GM20000 (cell line): Measurements from ENCODE around the gene EXOC6B.

ENCODE experiments used
- DNase-seq: peaks from one replicate; pipeline ENCODE4 v3.0.0; 2012; ENCODE audit warnings: low spot score
- TF ChIP-seq, protein P1 (sequence below): IDR thresholded peaks from 2 replicates; pipeline ENCODE4 v1.5.1; 2012; ENCODE audit warnings: mild to moderate bottlenecking, control low read depth; ENCODE audit errors: extremely low read depth, missing control alignments

EXOC6B gene

DNA sequence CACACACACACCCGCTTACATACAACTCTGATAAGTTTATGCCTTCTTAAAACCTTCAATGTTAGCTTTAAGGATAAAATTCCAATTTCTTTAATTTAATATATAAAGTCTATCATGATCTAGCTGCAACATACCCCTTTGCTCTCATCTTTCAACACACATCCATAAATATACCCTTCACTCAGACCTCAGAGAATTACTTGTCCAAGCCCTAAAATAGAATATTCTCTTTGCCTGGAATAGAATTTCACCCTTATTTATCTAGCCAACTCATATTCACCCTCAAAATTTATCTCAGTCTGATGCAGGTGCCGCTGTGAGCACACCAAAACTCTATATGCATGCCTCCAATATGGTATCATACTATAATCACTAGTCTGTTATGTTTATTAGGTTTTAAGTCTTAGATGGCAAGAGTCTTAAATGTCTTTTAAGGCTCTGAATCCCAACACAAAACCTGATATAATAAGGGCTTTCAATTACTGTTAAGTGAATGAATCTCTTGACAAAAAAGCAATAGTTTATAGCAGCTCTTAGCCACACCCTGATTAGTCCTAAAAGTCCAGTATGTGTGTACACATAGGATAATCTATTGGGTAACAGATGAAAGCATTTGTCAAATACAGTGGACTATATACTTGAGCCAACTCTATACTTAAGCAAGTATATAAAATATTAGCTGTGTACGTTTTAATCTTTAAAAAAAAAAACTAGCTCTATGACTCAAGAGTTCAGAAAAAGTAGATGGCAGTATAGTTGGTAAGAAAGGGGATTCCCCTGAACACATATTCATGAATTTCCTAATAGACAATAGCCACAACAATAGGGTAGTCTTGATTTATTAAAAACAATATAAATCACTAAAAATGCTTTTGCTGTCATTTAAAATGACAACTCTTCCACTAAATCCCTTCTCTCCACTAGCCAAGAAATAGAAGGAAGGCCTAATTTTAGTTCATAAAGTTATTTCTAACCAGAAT is 144.5 kb downstream of the EXOC6B start:
- TF ChIP-seq, protein P1, sequence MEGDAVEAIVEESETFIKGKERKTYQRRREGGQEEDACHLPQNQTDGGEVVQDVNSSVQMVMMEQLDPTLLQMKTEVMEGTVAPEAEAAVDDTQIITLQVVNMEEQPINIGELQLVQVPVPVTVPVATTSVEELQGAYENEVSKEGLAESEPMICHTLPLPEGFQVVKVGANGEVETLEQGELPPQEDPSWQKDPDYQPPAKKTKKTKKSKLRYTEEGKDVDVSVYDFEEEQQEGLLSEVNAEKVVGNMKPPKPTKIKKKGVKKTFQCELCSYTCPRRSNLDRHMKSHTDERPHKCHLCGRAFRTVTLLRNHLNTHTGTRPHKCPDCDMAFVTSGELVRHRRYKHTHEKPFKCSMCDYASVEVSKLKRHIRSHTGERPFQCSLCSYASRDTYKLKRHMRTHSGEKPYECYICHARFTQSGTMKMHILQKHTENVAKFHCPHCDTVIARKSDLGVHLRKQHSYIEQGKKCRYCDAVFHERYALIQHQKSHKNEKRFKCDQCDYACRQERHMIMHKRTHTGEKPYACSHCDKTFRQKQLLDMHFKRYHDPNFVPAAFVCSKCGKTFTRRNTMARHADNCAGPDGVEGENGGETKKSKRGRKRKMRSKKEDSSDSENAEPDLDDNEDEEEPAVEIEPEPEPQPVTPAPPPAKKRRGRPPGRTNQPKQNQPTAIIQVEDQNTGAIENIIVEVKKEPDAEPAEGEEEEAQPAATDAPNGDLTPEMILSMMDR: no peak
- DNase-seq: no peak

DNA sequence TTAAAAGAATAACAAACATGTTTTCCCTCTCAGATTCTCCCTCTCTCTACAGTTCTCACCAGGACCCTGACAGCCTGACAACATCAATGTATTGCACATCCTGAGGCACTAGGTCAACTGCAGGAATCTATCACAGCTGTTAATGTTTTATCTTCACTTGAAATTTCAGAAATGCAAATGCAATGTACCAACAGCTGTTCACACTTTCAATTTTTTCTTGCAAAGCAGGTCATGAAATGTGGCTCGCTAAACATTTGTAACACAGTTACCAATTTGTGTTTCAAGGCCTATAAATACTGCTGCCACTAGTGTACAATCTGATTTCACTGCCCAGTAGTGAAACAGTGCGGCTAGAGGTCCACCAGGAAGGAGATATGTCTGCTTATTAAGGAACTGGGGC is 147.8 kb downstream of the EXOC6B start:
- DNase-seq: no peak
- TF ChIP-seq, protein P1: no peak

DNA sequence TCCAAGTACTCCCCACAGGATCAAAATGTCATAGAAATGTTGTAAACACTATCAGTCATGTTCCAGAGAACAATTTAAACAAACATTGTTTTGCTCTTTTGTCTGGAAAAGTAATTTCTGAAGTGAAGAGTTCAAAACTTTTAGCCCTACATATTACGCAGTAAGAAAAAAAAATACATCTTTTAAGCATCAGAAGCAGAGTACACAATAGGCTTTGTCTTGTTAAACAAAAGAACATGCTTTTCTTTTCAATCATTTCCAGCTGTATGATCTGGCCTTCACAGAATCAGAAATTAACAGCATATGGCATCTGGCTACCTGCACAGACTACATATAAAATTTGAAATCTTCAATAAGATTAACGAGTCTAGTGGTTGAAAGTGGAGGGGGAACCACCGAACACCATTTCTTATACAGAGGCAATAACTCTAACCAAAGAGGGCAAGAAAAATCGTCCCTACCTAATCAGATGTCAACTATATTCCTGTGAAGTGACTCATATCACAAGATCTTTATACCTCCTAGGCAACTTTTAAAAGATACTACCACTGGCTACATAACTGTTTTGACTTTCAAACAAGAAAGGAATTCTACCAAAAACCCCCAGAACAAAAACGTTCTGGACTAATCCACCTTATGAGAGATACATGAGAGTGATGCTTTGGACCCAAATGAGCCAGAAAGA is 149.3 kb downstream of the EXOC6B start:
- TF ChIP-seq, protein P1: no peak
- no peak for DNase-seq

DNA sequence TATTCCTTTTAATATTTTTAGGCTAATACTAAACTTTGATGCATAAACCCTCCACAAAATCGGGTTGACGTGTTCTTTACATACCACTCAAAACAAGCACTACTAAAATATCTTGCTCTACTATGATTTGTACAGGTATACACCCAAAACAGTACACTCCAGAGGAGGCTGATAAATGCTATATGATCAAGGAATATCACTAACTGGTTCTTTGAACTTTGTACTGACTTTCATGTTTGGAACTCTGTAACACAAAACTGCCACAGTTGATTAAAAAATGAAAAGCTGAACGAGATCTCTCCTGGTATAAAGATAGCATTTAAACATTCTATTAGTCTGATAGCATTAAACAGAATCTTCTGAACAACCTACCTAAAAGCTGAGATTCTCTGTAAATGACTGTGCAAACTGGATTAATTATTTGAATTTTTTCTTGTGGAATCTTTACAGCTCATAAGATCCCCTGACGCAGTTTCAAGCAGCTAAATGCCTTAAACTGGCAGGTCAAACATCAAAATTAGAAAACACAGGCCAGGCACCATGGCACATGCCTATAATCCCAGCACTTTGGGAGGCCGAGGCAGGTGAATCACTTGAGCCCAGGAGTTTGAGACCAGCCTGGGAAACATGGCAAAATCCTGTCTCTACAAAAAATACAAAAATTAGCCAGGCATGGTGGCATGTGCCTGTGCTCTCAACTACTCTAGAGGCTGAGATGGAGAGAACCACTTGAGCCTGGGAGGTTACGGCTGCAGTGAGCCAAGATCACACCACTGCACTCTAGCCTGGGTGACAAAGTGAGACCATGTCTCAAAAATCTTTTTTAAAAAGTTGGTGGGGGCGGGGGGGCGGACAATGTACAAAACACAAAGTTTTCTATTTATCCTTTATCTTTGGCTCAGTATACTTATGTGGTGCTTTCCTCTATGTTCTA is 150.6 kb downstream of the EXOC6B start:
- TF ChIP-seq, protein P1: no peak
- no peak for DNase-seq

DNA sequence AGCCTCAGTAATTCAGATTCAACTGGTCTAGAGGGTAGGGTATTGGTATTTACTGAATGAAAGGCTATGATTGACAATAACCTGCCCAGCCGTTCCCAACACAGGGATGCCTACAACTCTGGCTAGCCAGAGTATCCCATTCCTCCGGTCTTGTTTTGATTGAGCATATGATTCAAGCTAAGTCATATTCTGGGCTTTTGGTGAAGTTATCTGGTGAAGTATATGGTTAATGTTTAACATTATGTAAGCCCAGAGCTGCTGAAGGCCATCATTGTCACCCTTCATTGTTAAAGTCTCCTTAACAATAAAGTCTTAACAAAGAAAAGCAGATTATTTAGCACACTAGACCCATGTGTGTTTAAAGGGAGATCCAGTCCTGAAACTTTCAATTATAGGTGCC is 152.6 kb downstream of the EXOC6B start:
- TF ChIP-seq, protein P1: no peak
- no peak for DNase-seq

DNA sequence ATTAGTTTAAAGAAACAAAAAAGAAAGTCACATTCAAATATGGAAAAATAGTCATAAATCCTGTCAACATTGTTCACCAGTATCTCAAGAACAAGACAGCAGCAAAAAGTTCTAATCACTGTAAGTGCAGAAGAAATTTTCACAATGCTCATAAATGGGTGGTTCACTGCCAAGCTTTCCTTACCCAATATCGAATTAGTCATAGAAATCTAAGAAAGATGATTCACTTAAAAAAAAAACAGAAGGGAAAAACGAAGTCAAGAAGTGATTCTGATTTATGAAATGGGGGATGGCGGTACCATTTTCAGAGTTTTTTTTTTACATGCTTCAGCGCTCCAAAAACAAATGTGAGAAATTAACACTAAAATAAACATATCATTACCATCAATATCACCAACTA is 156.7 kb downstream of the EXOC6B start:
- TF ChIP-seq, protein P1: no peak
- DNase-seq: no peak
